HL-60 (cell line): ENCODE results near the gene RBBP8NL.

Source experiments
- CTCF ChIP-seq: IDR thresholded peaks from one replicate; pipeline ENCODE4 v1.5.1; 2011; ENCODE audit warnings: low read length, control low read depth, inconsistent platforms; ENCODE audit not compliant: insufficient read depth
- GABPA ChIP-seq: IDR thresholded peaks from 2 replicates; pipeline ENCODE4 v1.6.1; 2012; ENCODE audit warnings: low read depth
- POLR2AphosphoS5 ChIP-seq: IDR thresholded peaks from 2 replicates; pipeline ENCODE4 v1.6.1; 2012; ENCODE audit warnings: low read depth

- TF ChIP-seq CTCF (no peak), GABPA (no peak), POLR2AphosphoS5 (no peak)
Measured at GRCh38 chr20:62367633-62368391, 59.5 kb downstream of the RBBP8NL start.
